Measurements from ENCODE around the gene SPCS2.

The SPCS2 gene

GRCh38 chr11:74948898-74949752 is at the start of gene SPCS2, which contains the start of gene XRRA1:
SPCS2 (plus strand) TSS chr11:74949266; CDS start chr11:74949286, 20 bp downstream.
XRRA1 (minus strand) TSS chr11:74949091; CDS start chr11:74940878, 8,213 bp downstream.
- H3K4me2 ChIP-seq, result peak within 1 kb of the TSS; percentile 100
- no peak within 1 kb of the TSS for H3K4me3 ChIP-seq (IDR thresholded peaks at IDR 0.05; ENCODE audit: insufficient read depth, low read depth, low read length)
- peaks cover 59% of the 10 kb centered on the region for H3K79me2 ChIP-seq (ENCODE audit: insufficient read depth, low read depth)
- TF ChIP-seq CTCF (conservative IDR thresholded peaks at IDR 0.05; ENCODE audit: low read depth, low read length), result no peak
- H3K36me3 ChIP-seq (ENCODE audit: insufficient read depth), result no peaks in the 10 kb centered on the region; the same call in 1 of the 2 replicates
- peaks cover 40% of the 10 kb centered on the region for H3K4me1 ChIP-seq (ENCODE audit: low read depth, poor library complexity, severe bottlenecking)
- peak within 1 kb of the TSS; percentile 96 for H3K9ac ChIP-seq
- H2AFZ ChIP-seq (ENCODE audit: low read depth), result peak within 1 kb of the TSS; percentile 97
- H4K20me1 ChIP-seq (ENCODE audit: insufficient read depth), result no peaks in the 10 kb centered on the region
- no peaks in the 10 kb centered on the region for H3K27me3 ChIP-seq (ENCODE audit: insufficient read depth, low read depth)
- peak within 1 kb of the TSS; percentile 72 for H3K27ac ChIP-seq

- TF ChIP-seq CTCF (conservative IDR thresholded peaks at IDR 0.05; ENCODE audit: low read depth, low read length), result no peak
- H3K27me3 ChIP-seq (ENCODE audit: insufficient read depth, low read depth), result no peaks in the 10 kb centered on the region
- H3K79me2 ChIP-seq (ENCODE audit: insufficient read depth, low read depth), result no peaks in the 10 kb centered on the region
- H3K4me1 ChIP-seq (ENCODE audit: low read depth, poor library complexity, severe bottlenecking), result no peaks in the 10 kb centered on the region
- H3K27ac ChIP-seq, result no peak overlapping the region
- no peak overlapping the region for H3K4me2 ChIP-seq
- no peaks in the 10 kb centered on the region for H4K20me1 ChIP-seq (ENCODE audit: insufficient read depth)
- no peak overlapping the region for H2AFZ ChIP-seq (ENCODE audit: low read depth)
- no peak overlapping the region for H3K9ac ChIP-seq
- no peak overlapping the region for H3K4me3 ChIP-seq (IDR thresholded peaks at IDR 0.05; ENCODE audit: insufficient read depth, low read depth, low read length)
- no peaks in the 10 kb centered on the region for H3K36me3 ChIP-seq (ENCODE audit: insufficient read depth)
Measured at GRCh38 chr11:74902342-74902741, 46.7 kb upstream of the SPCS2 start.

- no peaks in the 10 kb centered on the region for H3K27me3 ChIP-seq (ENCODE audit: insufficient read depth, low read depth)
- H3K36me3 ChIP-seq (ENCODE audit: insufficient read depth), result no peaks in the 10 kb centered on the region
- H4K20me1 ChIP-seq (ENCODE audit: insufficient read depth), result no peaks in the 10 kb centered on the region
- no peak overlapping the region for H3K27ac ChIP-seq
- H3K9ac ChIP-seq, result no peak overlapping the region
- no peak overlapping the region for H2AFZ ChIP-seq (ENCODE audit: low read depth)
- H3K79me2 ChIP-seq (ENCODE audit: insufficient read depth, low read depth), result no peaks in the 10 kb centered on the region
- no peaks in the 10 kb centered on the region for H3K4me1 ChIP-seq (ENCODE audit: low read depth, poor library complexity, severe bottlenecking)
- no peak overlapping the region for H3K4me3 ChIP-seq (IDR thresholded peaks at IDR 0.05; ENCODE audit: insufficient read depth, low read depth, low read length)
- no peak overlapping the region for H3K4me2 ChIP-seq
- no peak for TF ChIP-seq CTCF (conservative IDR thresholded peaks at IDR 0.05; ENCODE audit: low read depth, low read length)
Measured at GRCh38 chr11:74905326-74905725, 43.7 kb upstream of the SPCS2 start.

- no peak overlapping the region for H3K4me2 ChIP-seq
- H3K4me3 ChIP-seq (IDR thresholded peaks at IDR 0.05; ENCODE audit: insufficient read depth, low read depth, low read length), result no peak overlapping the region
- no peaks in the 10 kb centered on the region for H3K27me3 ChIP-seq (ENCODE audit: insufficient read depth, low read depth)
- H3K4me1 ChIP-seq (ENCODE audit: low read depth, poor library complexity, severe bottlenecking), result no peaks in the 10 kb centered on the region
- no peak overlapping the region for H3K27ac ChIP-seq
- no peaks in the 10 kb centered on the region for H4K20me1 ChIP-seq (ENCODE audit: insufficient read depth)
- no peak for TF ChIP-seq CTCF (conservative IDR thresholded peaks at IDR 0.05; ENCODE audit: low read depth, low read length)
- H3K79me2 ChIP-seq (ENCODE audit: insufficient read depth, low read depth), result no peaks in the 10 kb centered on the region
- no peak overlapping the region for H2AFZ ChIP-seq (ENCODE audit: low read depth)
- no peak overlapping the region for H3K9ac ChIP-seq
- H3K36me3 ChIP-seq (ENCODE audit: insufficient read depth), result no peaks in the 10 kb centered on the region
Measured at GRCh38 chr11:74909385-74909784, 39.7 kb upstream of the SPCS2 start.
